GM19463 (cell line): ENCODE measurements around the gene AGRP.

Experiments used
- ATAC-seq: cut with Tn5 transposase; IDR thresholded peaks from one replicate; pipeline ENCODE4 v1.9.1; 2021; ENCODE audit warnings: mild to moderate bottlenecking, moderate library complexity; ENCODE audit not compliant: unreplicated experiment

The AGRP gene

DNA sequence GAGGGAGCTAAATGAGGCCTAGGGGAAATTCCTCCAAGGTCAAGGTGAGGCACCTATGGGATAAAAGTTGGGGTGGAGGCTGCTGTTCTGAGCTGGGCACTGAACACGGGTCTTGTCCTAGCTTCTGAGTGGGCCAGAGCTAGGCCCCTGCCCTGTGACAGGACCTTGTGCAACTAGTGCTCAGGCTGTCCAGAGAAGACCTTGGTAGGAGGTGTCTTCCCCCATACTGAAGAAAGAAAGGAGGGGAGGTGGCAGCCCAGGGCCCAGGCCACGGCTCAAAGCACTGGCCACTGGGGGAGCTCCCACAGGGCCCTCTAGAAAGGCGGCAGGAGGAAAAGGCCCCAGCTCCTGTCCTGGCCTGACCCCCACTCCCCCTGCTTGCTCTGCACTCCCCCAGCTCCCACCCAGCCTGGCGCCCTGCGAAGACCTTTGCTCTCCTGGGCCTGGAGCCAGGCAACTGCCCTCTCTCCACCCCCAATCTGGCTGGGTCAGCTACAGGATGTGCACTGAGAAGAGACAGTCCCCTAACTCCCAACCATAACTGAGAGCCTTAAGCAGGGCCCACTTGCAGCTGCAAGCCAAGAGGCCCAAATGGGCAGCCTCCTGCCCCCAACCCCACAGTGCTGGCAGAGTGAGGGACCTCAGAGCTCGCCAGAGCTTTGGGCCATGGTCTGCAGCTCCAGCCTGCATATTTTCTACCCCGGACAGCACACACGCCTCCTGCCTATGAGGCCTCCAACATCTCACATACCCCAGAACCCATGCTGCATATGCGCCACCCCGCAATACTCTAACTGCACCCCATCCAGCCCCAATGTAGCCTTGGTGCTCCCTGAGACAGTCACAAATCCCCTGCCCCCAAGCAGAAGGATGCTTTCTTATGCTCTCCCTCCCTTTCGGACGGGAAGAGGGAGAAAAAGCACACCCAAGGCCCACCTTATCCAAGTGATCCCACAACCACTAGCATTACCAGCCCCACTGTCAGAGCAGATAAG, 37.1 kb downstream of the AGRP start:
- ATAC-seq: no peak

- no peak for ATAC-seq
Measured at GRCh38 chr16:67445441-67445912, 37.9 kb downstream of the AGRP start.

- ATAC-seq: no peak
Measured at GRCh38 chr16:67445126-67445426, 38.3 kb downstream of the AGRP start.

- ATAC-seq: no peak
Measured at GRCh38 chr16:67444259-67445125, 38.9 kb downstream of the AGRP start.

DNA sequence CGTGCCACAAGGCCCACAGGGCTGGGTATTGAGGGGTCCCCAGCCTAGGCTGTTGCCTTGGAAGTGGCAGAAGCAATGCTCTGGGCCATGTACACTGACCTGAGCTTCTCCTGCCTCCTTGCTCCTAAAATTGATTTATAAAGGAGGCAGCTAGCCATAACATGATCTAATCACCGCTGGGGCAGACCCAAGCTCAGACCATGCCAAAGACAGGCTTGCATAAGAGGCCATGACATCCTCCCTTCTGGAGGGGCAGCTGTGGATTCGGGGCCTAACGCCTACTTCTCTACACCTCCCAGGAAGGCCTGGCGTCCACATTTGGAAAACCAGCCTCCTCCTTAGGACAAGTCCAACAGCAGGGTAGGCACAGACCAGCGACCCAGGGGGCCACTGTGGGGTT, 40.1 kb downstream of the AGRP start:
- no peak for ATAC-seq

GRCh38 chr16:67442581-67443255, 40.6 kb downstream of the AGRP start:
- no peak for ATAC-seq

DNA sequence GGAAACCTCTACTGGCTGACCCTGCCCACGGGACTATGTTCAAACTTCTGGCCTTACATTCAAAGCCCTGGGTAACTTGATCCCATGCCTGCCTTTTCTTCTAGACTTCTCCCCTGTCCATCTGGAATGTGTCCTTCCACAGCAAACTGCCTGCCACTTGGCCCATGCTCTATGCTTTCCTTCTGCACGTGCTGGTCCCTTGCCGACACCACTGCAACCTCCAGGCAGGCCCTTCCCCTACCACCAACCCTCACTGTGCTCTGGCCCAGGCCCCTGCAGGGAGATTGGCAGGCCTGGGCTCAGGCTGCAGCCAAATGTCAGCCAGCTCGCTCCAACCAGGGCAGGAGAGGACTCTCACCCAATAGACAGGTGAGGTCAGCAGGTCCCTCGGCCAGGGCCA, 41.4 kb downstream of the AGRP start:
- no peak for ATAC-seq

DNA sequence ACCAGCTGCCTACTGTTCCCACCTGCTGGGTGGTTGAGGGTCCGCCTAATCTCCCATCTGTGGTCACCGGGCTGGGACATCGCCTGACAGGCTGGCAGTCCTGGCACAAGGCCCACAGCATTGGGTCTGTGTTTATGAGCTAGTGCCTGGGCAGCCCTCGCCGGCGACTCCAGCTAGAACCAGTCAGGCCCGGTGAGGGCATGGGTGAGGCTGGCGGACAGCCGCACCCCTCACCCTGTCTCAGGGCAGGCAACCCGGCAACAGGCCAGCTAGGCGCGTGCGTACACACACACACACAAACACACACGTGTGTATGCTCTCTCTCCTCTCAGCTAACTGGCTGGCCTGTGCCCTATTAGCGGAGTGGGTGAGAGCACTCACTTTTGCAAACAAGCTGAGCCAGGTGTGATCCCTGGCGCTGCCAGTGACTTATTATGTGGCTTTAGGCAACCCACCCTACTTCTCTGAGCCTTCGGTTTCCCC, 42.0 kb downstream of the AGRP start:
- ATAC-seq: no peak

DNA sequence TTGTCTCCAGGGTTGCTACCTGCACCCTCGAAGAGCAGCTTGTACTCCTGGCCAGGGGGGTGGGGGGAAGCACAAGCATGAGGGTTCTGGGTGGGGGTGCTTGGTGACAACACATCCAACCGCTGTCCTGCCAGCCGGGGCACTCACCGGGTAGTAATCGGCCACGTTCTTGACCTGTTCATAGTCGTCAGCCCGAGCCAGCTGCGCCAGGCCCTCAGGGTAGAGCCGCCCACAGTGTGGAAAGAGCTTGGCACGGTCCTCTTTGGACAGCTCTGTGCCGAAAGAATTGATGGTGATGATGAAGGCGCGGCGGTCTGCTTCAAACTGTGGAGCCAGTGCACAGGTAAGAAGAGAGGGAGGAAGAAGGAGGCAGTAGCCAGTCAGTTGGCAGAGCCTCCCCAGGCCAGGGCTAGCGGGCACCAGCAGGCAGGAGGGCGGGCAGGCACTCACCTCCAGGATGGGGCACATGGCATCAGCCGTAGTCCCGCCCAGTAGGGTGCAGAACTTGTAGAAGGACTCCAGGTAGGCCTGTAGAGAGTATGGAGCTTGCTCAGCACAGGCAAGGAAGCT, 44.4 kb downstream of the AGRP start:
- no peak for ATAC-seq

GRCh38 chr16:67438098-67438791, 45.1 kb downstream of the AGRP start:
- no peak for ATAC-seq

DNA sequence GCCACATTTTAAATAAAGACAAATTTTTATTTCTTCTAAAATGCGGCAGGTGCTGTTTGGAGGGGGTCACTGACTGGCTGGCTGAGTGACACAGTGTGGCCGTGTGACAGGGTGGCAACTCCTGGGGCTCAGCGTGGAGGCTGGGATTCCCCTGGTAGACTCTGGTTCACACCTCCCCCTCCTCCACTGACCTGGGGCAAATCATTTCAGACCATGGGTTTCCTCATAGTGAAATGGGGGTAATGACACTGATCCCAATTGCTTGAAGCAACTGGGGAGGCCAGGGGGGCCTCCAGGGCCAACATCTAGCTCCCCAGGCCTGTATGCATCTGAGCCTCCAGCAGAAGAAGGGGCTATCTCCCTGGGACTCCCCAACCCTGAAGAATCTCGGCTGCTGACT, 45.8 kb downstream of the AGRP start:
- no peak for ATAC-seq

- ATAC-seq: no peak
Measured at GRCh38 chr16:67436640-67437193, 46.6 kb downstream of the AGRP start.

- ATAC-seq: no peak
Measured at GRCh38 chr16:67435758-67436164, 47.6 kb downstream of the AGRP start.

DNA sequence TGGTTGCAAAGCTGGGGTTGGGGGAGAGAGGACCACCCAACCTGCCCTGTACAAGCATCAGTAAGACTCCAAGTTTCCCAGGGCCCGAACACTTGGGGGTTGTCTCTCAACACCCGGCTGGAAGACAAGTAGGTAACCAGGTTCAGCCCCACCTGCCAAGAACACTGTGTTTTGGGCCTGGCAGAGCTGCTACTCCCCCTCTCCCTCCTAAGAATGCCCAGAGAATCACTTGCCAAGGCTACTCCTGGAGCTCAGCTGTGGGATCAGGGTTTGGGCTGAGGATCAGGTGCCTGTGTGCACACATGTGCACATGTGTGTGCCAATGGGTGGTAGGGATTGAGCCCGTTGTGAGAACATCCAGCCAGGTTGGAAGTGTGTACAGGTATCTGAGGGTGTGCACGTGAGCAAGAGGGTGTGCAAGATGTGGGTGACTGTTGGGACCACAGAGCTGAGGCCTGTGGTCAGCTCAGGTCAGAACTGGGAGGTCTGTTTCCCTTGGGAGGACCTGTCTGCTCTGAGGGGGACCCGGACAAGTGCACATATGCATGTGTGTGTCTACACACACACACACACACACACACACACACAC, 50.1 kb downstream of the AGRP start:
- ATAC-seq: no peak
